Keratinocyte (primary cell): ENCODE results near the gene ATXN7L1. TPM values are rescaled to one million over a fixed set of nuclear protein-coding genes. Genes with fewer than 3 reads are reported as not detected.

ENCODE experiments used
- DNase-seq: peaks from one replicate; pipeline ENCODE4 v3.0.0-alpha.2; 2011; ENCODE audit warnings: low read depth, missing footprints, low spot score
- FAIRE-seq: peaks from 2 replicates; lab custom pipeline; 2011; peaks lifted over from hg19 to GRCh38; lab: Jason Lieb, UNC
- H2AFZ ChIP-seq: 2 replicates; pipeline ENCODE4 v1.6.0; 2012; ENCODE audit warnings: low read length, control low read depth, inconsistent platforms; ENCODE audit not compliant: control insufficient read depth
- H3K27ac ChIP-seq: 2 replicates; pipeline ENCODE4 v1.5.1; 2011; ENCODE audit warnings: low read length; ENCODE audit not compliant: control insufficient read depth, insufficient read depth
- H3K27me3 ChIP-seq: 3 replicates; pipeline ENCODE4 v1.6.0; 2011; ENCODE audit warnings: low read length; ENCODE audit not compliant: control insufficient read depth, insufficient read depth; ENCODE audit errors: extremely low read depth
- H3K36me3 ChIP-seq, 2 experiments: 2 replicates in 1 of 2; 3 replicates in 1 of 2; pipeline ENCODE4 v1.5.1; 2011; ENCODE audit warnings: low read length in 2 of 2, mild to moderate bottlenecking in 1 of 2; ENCODE audit not compliant: control insufficient read depth in 2 of 2, insufficient read depth in 2 of 2; ENCODE audit errors: extremely low read depth in 1 of 2
- H3K4me1 ChIP-seq: 3 replicates; pipeline ENCODE4 v1.5.1; 2011; ENCODE audit warnings: low read length; ENCODE audit not compliant: control insufficient read depth, insufficient read depth; ENCODE audit errors: extremely low read depth
- H3K4me2 ChIP-seq: 3 replicates; pipeline ENCODE4 v1.6.0; 2011; ENCODE audit warnings: low read depth, low read length; ENCODE audit not compliant: control insufficient read depth, insufficient read depth; ENCODE audit errors: extremely low read depth
- H3K4me3 ChIP-seq, 3 experiments: fragments of 200-600 bp in 1 of 3; sonication (generic) in 1 of 3; 2 replicates in 2 of 3; 3 replicates in 1 of 3; pipeline ENCODE4 v1.5.1; 2011 to 2016; ENCODE audit warnings: low read length in 3 of 3, mild to moderate bottlenecking in 3 of 3, control low read depth in 2 of 3, inconsistent platforms in 1 of 3, low read depth in 1 of 3, mixed read lengths in 1 of 3, mixed run types in 1 of 3, moderate library complexity in 1 of 3; ENCODE audit not compliant: control insufficient read depth in 2 of 3, insufficient read depth in 2 of 3; ENCODE audit errors: extremely low read depth in 1 of 3
- H3K79me2 ChIP-seq: 2 replicates; pipeline ENCODE4 v1.6.0; 2012; ENCODE audit warnings: low read length; ENCODE audit not compliant: control insufficient read depth, insufficient read depth
- H3K9ac ChIP-seq: 3 replicates; pipeline ENCODE4 v1.6.0; 2011; ENCODE audit warnings: low read length; ENCODE audit not compliant: control insufficient read depth, insufficient read depth; ENCODE audit errors: extremely low read depth
- H3K9me1 ChIP-seq: 3 replicates; pipeline ENCODE4 v1.6.0; 2011; ENCODE audit warnings: low read length; ENCODE audit not compliant: control insufficient read depth, insufficient read depth; ENCODE audit errors: extremely low read depth
- H3K9me3 ChIP-seq: 2 replicates; pipeline ENCODE4 v1.5.1; 2012; ENCODE audit warnings: low read depth, low read length; ENCODE audit not compliant: control insufficient read depth
- H4K20me1 ChIP-seq: 3 replicates; pipeline ENCODE4 v1.6.0; 2011; ENCODE audit warnings: low read length; ENCODE audit not compliant: control insufficient read depth, insufficient read depth; ENCODE audit errors: extremely low read depth
- EZH2 ChIP-seq: IDR thresholded peaks from one replicate; pipeline ENCODE4 v1.6.1; 2012; ENCODE audit warnings: inconsistent platforms, mild to moderate bottlenecking, low read length, moderate library complexity
- dilution Hi-C: fragments of 300-500 bp; cut with MboI; formaldehyde crosslinking; loops from one replicate; pipeline ENCODE4 v1.7.0; 2020; ENCODE audit warnings: low sequenced_read_pairs; ENCODE audit not compliant: extremely low pct_ligation_motif_present
- polyA plus RNA-seq, 5 experiments: library from polyadenylated mRNA; depleted of rRNA in 3 of 5; stranded (reverse) in 3 of 5; stranded (forward) in 1 of 5; unstranded in 1 of 5; fragments of >200 nt; gene quantifications; 1 replicate in 1 of 5; 2 replicates in 3 of 5; 3 replicates in 1 of 5; pipeline versions ENCODE4 v1.2.1 to v1.2.3, GENCODE V29; 2011 to 2012; ENCODE audit warnings: missing spikeins in 2 of 5, low read depth in 1 of 5, low replicate concordance in 1 of 5
- TF ChIP-seq, protein P1 (sequence below), 3 experiments: IDR thresholded peaks in 1 of 3; conservative IDR thresholded peaks in 1 of 3; optimal IDR thresholded peaks in 1 of 3; 2 replicates in 2 of 3; 3 replicates in 1 of 3; pipeline versions ENCODE3 to v1.5.1; 2011; ENCODE audit warnings: low read length in 3 of 3, mild to moderate bottlenecking in 3 of 3, moderate library complexity in 2 of 3, control low read depth in 1 of 3, inconsistent platforms in 1 of 3; ENCODE audit not compliant: insufficient read depth in 2 of 3; ENCODE audit errors: extremely low read depth in 1 of 3

ATXN7L1 gene
- polyA plus RNA-seq, 1 donor (not counting 4 experiments of a cell fraction or from before 2014, with no cell fraction given), result 4.8 TPM

DNA sequence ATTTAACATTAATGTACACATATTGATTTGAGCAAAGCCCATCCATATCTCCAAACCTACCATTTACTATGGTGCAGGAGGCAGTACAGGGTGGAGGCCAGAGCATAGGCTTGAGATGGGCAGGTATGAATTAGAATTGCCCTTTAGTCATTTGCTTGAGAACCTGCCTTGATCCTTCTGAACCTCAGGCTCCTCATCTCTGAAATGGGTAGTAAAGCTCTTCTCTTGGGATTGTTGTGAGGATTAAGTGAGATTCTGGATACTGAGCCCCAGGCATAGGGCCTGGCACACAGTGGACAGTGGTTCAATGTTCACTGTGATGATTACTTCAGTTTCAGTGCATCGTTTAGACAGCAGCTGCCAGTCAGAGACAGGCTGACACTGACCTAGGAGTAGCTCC lies 5.0 kb upstream of the ATXN7L1 start:
- no peaks in the 10 kb centered on the region for H3K9me1 ChIP-seq
- H3K27me3 ChIP-seq, result no peaks in the 10 kb centered on the region
- no peak overlapping the region for H3K4me2 ChIP-seq
- TF ChIP-seq, protein P1, sequence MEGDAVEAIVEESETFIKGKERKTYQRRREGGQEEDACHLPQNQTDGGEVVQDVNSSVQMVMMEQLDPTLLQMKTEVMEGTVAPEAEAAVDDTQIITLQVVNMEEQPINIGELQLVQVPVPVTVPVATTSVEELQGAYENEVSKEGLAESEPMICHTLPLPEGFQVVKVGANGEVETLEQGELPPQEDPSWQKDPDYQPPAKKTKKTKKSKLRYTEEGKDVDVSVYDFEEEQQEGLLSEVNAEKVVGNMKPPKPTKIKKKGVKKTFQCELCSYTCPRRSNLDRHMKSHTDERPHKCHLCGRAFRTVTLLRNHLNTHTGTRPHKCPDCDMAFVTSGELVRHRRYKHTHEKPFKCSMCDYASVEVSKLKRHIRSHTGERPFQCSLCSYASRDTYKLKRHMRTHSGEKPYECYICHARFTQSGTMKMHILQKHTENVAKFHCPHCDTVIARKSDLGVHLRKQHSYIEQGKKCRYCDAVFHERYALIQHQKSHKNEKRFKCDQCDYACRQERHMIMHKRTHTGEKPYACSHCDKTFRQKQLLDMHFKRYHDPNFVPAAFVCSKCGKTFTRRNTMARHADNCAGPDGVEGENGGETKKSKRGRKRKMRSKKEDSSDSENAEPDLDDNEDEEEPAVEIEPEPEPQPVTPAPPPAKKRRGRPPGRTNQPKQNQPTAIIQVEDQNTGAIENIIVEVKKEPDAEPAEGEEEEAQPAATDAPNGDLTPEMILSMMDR (optimal IDR thresholded peaks at IDR 0.05 in 1 of 3, IDR thresholded peaks at IDR 0.05 in 1 of 3, conservative IDR thresholded peaks at IDR 0.05 in 1 of 3; ENCODE audit: extremely low read depth in 1 of 3, insufficient read depth in 2 of 3, low read length in 3 of 3), result no peak
- no peaks in the 10 kb centered on the region for H3K36me3 ChIP-seq
- DNase-seq (no peak), FAIRE-seq (no peak)
- no peak overlapping the region for H3K4me3 ChIP-seq
- H3K9ac ChIP-seq, result no peak overlapping the region
- dilution Hi-C loops, result no loop called here
- no peak overlapping the region for H3K27ac ChIP-seq
- H4K20me1 ChIP-seq, result no peaks in the 10 kb centered on the region
- H3K9me3 ChIP-seq, result no peaks in the 10 kb centered on the region
- H3K4me1 ChIP-seq, result peaks cover 15% of the 10 kb centered on the region
- H2AFZ ChIP-seq, result no peak overlapping the region
- no peaks in the 10 kb centered on the region for H3K79me2 ChIP-seq

DNA sequence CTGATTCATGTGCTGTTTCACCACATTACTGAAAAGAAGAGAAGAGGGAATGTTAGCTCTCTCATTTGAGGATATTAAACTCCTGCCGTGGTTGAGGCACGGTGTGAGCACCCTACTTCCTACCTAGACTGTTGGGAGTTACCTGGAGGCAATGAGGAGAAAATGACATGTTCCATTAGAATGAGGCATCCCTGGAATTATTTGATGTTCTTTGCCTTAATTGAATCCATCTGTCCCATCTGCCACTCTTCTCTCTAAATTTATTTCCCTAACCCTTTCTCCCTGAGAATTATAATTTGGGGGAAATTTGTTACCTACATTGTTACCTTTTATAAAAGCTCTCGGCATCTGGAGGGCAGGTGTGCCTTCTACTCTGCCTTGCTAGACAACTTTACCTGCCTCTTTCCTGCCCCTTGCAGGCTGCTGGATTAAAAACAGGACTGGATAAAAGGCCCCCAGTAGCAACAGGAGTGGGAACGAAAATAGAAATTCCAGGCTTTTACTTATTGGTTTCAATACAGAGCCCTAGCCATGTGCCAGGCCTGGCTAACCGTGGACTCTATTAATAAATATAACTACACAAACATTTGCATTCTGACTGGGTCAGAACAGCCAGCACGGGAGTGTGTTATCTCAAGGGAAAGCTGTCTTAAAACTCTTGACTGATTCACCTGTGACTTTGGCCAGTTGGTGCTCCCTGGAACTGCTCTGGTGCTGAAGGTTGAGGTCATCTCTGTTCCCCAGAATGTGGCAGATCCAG lies 4.4 kb upstream of the ATXN7L1 start:
- H3K4me2 ChIP-seq, result no peak overlapping the region
- H3K4me1 ChIP-seq, result peaks cover 15% of the 10 kb centered on the region
- no peaks in the 10 kb centered on the region for H4K20me1 ChIP-seq
- H3K9ac ChIP-seq, result no peak overlapping the region
- no peak overlapping the region for H3K27ac ChIP-seq
- H3K9me1 ChIP-seq, result no peaks in the 10 kb centered on the region
- no peak overlapping the region for H2AFZ ChIP-seq
- no peak overlapping the region for H3K4me3 ChIP-seq
- H3K27me3 ChIP-seq, result no peaks in the 10 kb centered on the region
- dilution Hi-C loops, result no loop called here
- no peak for TF ChIP-seq EZH2
- TF ChIP-seq, protein P1 (optimal IDR thresholded peaks at IDR 0.05 in 1 of 3, IDR thresholded peaks at IDR 0.05 in 1 of 3, conservative IDR thresholded peaks at IDR 0.05 in 1 of 3; ENCODE audit: extremely low read depth in 1 of 3, insufficient read depth in 2 of 3, low read length in 3 of 3), result no peak
- DNase-seq (no peak), FAIRE-seq (no peak)
- H3K79me2 ChIP-seq, result no peaks in the 10 kb centered on the region
- H3K36me3 ChIP-seq, result no peaks in the 10 kb centered on the region
- no peaks in the 10 kb centered on the region for H3K9me3 ChIP-seq
